Suprapubic skin (tissue), 4 donors: ENCODE results near the gene SMYD3. TPM values are rescaled to one million over a fixed set of nuclear protein-coding genes. Genes with fewer than 3 reads are reported as not detected.

Source experiments
- DNase-seq, 2 donors: peaks; one replicate each; pipeline ENCODE4 v3.0.0-alpha.2; 2019; ENCODE audit warnings: low spot score in 2 of 2
- H3K27ac ChIP-seq: fragments of 200-600 bp; sonication (generic); one replicate; pipeline ENCODE4 v1.5.1; 2019
- H3K27me3 ChIP-seq: fragments of 200-600 bp; sonication (generic); one replicate; pipeline ENCODE4 v1.5.1; 2019
- H3K36me3 ChIP-seq: fragments of 200-600 bp; sonication (generic); one replicate; pipeline ENCODE4 v1.5.1; 2019
- H3K4me1 ChIP-seq: fragments of 200-600 bp; sonication (generic); one replicate; pipeline ENCODE4 v1.5.1; 2019
- H3K4me3 ChIP-seq: fragments of 200-600 bp; sonication (generic); one replicate; pipeline ENCODE4 v1.5.1; 2019; ENCODE audit warnings: mild to moderate bottlenecking
- H3K9me3 ChIP-seq: fragments of 200-600 bp; sonication (generic); one replicate; pipeline ENCODE4 v1.5.1; 2019
- EP300 ChIP-seq: sonication (generic); formaldehyde crosslinking; IDR thresholded peaks from one replicate; pipeline ENCODE4 v1.6.1; 2017; ENCODE audit warnings: antibody characterized with exemption
- POLR2A ChIP-seq, 2 donors: fragments of 450-650 bp; IDR thresholded peaks; one replicate each; pipeline ENCODE4 v1.6.1; 2017; ENCODE audit warnings: antibody characterized with exemption in 2 of 2, mild to moderate bottlenecking in 2 of 2, moderate library complexity in 2 of 2
- POLR2AphosphoS5 ChIP-seq, 3 donors: sonication (generic); formaldehyde crosslinking; IDR thresholded peaks; one replicate each; pipeline ENCODE4 v1.6.1; 2017; ENCODE audit warnings: antibody characterized with exemption in 3 of 3
- WGBS: methylation state at CpG from one replicate; pipeline ENCODE4 v1.1.5; 2018; 5-methylcytosine and 5-hydroxymethylcytosine counted together
- total RNA-seq, 4 donors: library from RNA; depleted of rRNA; stranded (reverse); fragments of >200 nt; gene quantifications; one replicate each; pipeline ENCODE4 v1.1.0, GENCODE V29; 2016
- TF ChIP-seq, protein P1 (sequence below), 2 donors: fragments of 200-600 bp in 1 of 2; fragments of 450-650 bp in 1 of 2; sonication (generic) in 1 of 2; IDR thresholded peaks; one replicate each; pipeline ENCODE4 v1.5.1; 2016 to 2019; ENCODE audit warnings: antibody characterized with exemption in 2 of 2, mild to moderate bottlenecking in 1 of 2, moderate library complexity in 1 of 2

SMYD3 gene
- total RNA-seq, 4 donors from 2014 or later: 14.5 to 33.6 (median 18.9) TPM

DNA sequence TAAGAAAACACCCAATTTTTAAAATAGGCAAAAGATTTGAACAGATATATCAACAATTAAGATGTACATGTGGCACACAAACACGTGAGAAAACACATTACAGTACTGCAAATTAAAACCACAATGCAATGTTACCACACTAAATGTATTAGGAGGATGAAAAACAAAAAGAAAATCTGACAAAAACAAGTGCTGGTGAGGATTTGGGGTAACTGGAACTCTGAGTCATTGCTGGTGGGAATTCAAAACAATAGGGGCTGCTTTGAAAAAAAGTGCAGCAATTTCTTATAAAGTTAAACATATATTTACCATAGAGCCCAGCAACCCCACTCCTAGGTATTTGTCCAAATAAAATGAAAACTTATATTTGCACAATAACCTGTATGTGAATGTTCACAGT, 614.1 kb downstream of the SMYD3 start:
- WGBS: 94% methylated on average over 1 of the region's 1 CpG
- H3K4me1 ChIP-seq: no peaks in the 10 kb centered on the region
- TF ChIP-seq POLR2AphosphoS5 (IDR thresholded peaks at IDR 0.05): no peak
- no peak for TF ChIP-seq EP300
- TF ChIP-seq POLR2A (IDR thresholded peaks at IDR 0.05): no peak
- TF ChIP-seq, protein P1, sequence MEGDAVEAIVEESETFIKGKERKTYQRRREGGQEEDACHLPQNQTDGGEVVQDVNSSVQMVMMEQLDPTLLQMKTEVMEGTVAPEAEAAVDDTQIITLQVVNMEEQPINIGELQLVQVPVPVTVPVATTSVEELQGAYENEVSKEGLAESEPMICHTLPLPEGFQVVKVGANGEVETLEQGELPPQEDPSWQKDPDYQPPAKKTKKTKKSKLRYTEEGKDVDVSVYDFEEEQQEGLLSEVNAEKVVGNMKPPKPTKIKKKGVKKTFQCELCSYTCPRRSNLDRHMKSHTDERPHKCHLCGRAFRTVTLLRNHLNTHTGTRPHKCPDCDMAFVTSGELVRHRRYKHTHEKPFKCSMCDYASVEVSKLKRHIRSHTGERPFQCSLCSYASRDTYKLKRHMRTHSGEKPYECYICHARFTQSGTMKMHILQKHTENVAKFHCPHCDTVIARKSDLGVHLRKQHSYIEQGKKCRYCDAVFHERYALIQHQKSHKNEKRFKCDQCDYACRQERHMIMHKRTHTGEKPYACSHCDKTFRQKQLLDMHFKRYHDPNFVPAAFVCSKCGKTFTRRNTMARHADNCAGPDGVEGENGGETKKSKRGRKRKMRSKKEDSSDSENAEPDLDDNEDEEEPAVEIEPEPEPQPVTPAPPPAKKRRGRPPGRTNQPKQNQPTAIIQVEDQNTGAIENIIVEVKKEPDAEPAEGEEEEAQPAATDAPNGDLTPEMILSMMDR (IDR thresholded peaks at IDR 0.05): no peak

DNA sequence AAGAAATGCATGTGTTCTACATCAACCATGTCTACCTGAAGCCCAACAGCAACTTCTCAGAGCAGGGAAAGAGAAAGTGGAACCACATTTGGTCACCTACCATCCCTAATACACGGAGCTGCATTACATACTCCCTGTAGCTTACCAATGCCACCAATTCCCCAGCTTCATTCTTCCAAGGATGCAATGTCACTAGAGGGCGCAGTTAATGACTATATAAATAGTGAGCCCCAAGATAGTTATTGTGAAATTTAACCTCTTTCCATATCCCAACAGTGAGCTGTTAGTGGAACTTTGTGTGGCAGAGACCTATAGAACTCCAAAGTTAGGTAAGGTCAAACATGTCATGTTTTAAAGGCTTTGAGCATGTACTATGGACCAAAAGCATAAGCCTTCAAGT, 618.3 kb downstream of the SMYD3 start:
- WGBS: 71% methylated on average over 2 of the region's 2 CpGs
- no peaks in the 10 kb centered on the region for H3K4me1 ChIP-seq
- no peak overlapping the region for H3K4me3 ChIP-seq
- H3K9me3 ChIP-seq: no peaks in the 10 kb centered on the region
- DNase-seq: no peak
- H3K27me3 ChIP-seq: no peaks in the 10 kb centered on the region
- H3K27ac ChIP-seq: no peak overlapping the region
- TF ChIP-seq EP300: no peak
- TF ChIP-seq POLR2A (IDR thresholded peaks at IDR 0.05): no peak
- TF ChIP-seq, protein P1 (IDR thresholded peaks at IDR 0.05): no peak
- no peak for TF ChIP-seq POLR2AphosphoS5 (IDR thresholded peaks at IDR 0.05)
- H3K36me3 ChIP-seq: no peaks in the 10 kb centered on the region

More for the DNA sequence above, 614.1 kb downstream of the SMYD3 start:
- Histone ChIP-seq H3K4me3 (no peak overlapping the region), H3K27me3 (no peaks in the 10 kb centered on the region), H3K27ac (no peak overlapping the region), H3K36me3 (no peaks in the 10 kb centered on the region), H3K9me3 (no peaks in the 10 kb centered on the region)
- DNase-seq: no peak

DNA sequence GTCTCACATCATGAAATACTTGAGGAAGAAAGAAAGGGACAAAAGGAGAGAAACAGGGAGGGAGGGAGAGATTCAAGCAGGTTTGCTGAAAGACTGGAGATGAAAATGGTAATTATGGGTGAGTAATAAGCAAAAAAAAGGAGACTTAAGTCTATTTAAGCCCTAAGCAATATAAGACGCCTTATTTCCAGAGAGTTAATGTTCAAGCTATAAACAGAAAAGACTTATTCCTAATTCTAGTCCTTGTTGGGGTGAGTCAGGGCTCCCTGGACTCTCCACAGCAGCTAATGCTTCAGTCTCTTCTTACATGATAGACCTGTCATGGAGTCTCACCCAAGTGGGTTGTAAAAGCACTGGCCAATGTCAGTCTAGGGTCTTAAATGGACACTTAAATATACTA, 619.2 kb downstream of the SMYD3 start:
- Histone ChIP-seq H3K27me3 (no peaks in the 10 kb centered on the region), H3K36me3 (no peaks in the 10 kb centered on the region), H3K27ac (no peak overlapping the region), H3K4me1 (no peaks in the 10 kb centered on the region), H3K4me3 (no peak overlapping the region), H3K9me3 (no peaks in the 10 kb centered on the region)
- no peak for DNase-seq
- WGBS: 97% methylated on average over 1 of the region's 1 CpG
- TF ChIP-seq, protein P1 (IDR thresholded peaks at IDR 0.05): no peak
- TF ChIP-seq EP300 (no peak), POLR2A (IDR thresholded peaks at IDR 0.05) (no peak), POLR2AphosphoS5 (IDR thresholded peaks at IDR 0.05) (no peak)

DNA sequence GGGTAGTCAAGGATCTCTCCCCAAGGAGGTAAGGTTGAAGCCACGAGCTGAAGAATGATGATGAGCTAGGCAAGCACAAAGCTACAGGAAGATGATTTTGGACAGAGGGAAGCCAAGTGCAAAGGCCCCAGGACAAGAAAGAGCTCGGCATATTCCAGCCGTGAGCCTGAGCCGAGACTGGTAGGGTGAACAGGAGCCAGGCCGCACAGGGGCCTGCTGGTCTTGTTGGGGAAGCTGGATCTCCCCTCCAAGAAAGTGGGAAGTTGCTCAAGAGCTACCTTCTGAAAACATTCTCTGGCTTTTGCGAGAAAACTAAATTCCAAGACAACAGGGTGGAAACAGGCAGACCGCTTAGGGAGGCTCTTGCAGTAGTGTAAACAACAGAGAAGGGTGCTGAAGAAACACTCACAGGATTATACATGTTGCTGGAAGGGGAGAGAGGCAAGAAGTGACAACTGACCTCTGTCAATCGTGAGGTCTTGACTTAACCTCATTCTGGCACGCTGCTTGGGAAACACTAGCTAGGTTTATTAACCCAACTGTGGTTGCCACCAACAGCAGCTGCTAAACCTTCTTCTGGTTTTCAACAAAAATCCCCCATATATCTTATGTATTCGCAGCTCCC, 625.2 kb downstream of the SMYD3 start:
- no peak for TF ChIP-seq EP300
- no peak for TF ChIP-seq POLR2AphosphoS5 (IDR thresholded peaks at IDR 0.05)
- TF ChIP-seq, protein P1 (IDR thresholded peaks at IDR 0.05): no peak
- TF ChIP-seq POLR2A (IDR thresholded peaks at IDR 0.05): no peak
- DNase-seq: no peak
- 93% methylated on average over 10 of the region's 10 CpGs for WGBS
- no peaks in the 10 kb centered on the region for H3K36me3 ChIP-seq
- H3K27ac ChIP-seq: no peak overlapping the region
- H3K4me1 ChIP-seq: no peaks in the 10 kb centered on the region
- no peak overlapping the region for H3K4me3 ChIP-seq
- no peaks in the 10 kb centered on the region for H3K27me3 ChIP-seq
- no peaks in the 10 kb centered on the region for H3K9me3 ChIP-seq

DNA sequence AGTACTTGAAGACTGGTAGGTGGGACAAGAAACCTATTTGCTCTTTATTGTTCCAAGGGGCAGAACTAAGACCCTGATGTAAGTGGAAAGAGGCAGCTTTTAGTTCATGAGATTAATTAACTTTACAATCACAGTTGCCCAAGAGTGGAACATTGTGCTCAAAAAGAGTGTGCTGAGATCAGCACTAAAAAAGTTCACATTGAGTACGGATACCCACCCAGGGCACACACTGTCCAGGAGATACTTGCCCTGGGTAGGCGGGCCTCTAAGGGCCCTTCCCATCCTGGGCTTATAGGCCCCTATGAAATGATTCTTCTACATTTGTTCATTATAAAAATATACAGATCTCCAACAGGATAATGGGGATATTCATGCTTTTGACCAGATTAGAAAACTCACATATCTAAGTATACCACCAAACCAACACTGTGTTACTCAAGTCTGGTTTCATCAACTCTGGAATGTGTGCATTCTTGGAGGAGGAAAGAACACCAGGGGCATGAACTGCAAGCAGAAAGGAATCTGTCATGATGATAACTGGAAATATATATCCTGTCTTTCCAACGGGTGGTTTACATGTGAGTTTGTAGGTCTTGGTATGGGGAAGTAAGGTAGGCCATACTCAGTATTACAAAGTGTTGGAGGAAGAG, 626.2 kb downstream of the SMYD3 start:
- no peaks in the 10 kb centered on the region for H3K4me1 ChIP-seq
- no peaks in the 10 kb centered on the region for H3K27me3 ChIP-seq
- H3K4me3 ChIP-seq: no peak overlapping the region
- no peaks in the 10 kb centered on the region for H3K36me3 ChIP-seq
- WGBS: 79% methylated on average over 3 of the region's 3 CpGs
- H3K9me3 ChIP-seq: no peaks in the 10 kb centered on the region
- TF ChIP-seq POLR2A (IDR thresholded peaks at IDR 0.05) (no peak), EP300 (no peak), POLR2AphosphoS5 (IDR thresholded peaks at IDR 0.05) (no peak)
- TF ChIP-seq, protein P1 (IDR thresholded peaks at IDR 0.05): no peak
- no peak overlapping the region for H3K27ac ChIP-seq
- no peak for DNase-seq
